Pancreas (tissue), 10 donors: ENCODE results near the gene SLC44A4. TPM values are rescaled to one million over a fixed set of nuclear protein-coding genes. Genes with fewer than 3 reads are reported as not detected.
A peak's percentile ranks its signal among the peaks of the same experiment; 100 is the strongest.

Experiments
- ATAC-seq, 4 donors: fragments of 200-7000 bp; cut with Tn5 transposase; one replicate each; pipeline versions ENCODE4 v1.8.0 to v1.9.1; 2020; ENCODE audit warnings: mild to moderate bottlenecking in 4 of 4, moderate library complexity in 4 of 4
- DNase-seq, 6 donors: peaks; one replicate each; pipeline ENCODE4 v3.0.0-alpha.2; 2020
- FAIRE-seq: peaks from 2 replicates; lab custom pipeline; 2012; peaks lifted over from hg19 to GRCh38; lab: Jason Lieb, UNC
- H3K27ac ChIP-seq, 4 donors: fragments of 200-600 bp; sonication (generic); 1 replicate in 3 of 4; 2 replicates in 1 of 4; pipeline versions ENCODE4 v1.5.0 to v1.8.0; 2020
- H3K27me3 ChIP-seq, 4 donors: fragments of 200-600 bp; one replicate each; pipeline ENCODE4 v1.8.0; 2021
- H3K36me3 ChIP-seq, 3 donors: fragments of 200-600 bp; sonication (generic) in 1 of 3; one replicate each; pipeline versions ENCODE4 v1.5.0 to v1.8.0; 2020 to 2021
- H3K4me1 ChIP-seq, 3 donors: fragments of 200-600 bp; one replicate each; pipeline ENCODE4 v1.8.0; 2021
- H3K4me3 ChIP-seq, 4 donors: fragments of 200-600 bp; sonication (generic) in 2 of 4; one replicate each; pipeline versions ENCODE4 v1.5.0 to v1.8.0; 2020 to 2021
- H3K9me3 ChIP-seq, 4 donors: fragments of 200-600 bp; one replicate each; pipeline ENCODE4 v1.8.0; 2021
- CTCF ChIP-seq, 4 donors: fragments of 200-600 bp; sonication (generic) in 3 of 4; IDR thresholded peaks; one replicate each; pipeline versions ENCODE4 v1.5.0 to v1.8.0; 2021; ENCODE audit warnings: antibody characterized with exemption in 4 of 4
- WGBS, 2 donors: extraction: QIAGEN DNeasy Blood & Tissue Kit; methylation state at CpG; one replicate each; pipeline ENCODE4 v1.1.7; 2013; 5-methylcytosine and 5-hydroxymethylcytosine counted together
- intact Hi-C, 3 donors: fragments of 100-400 bp; cut with DNase I; formaldehyde crosslinking; loops; one replicate each; pipeline versions ENCODE4 v1.11.1 to v1.14.2; 2022
- polyA plus RNA-seq, 2 donors: library from polyadenylated mRNA; stranded (reverse); fragments of 200-250 nt; gene quantifications; one replicate each; pipeline ENCODE4 v1.2.3, GENCODE V29; 2013
- total RNA-seq, 6 donors: library from RNA; stranded (reverse); fragmentation: NEBNext Ultra II Directional in 4 of 6; extraction: Animal tissue kit (Norgen Biotek cat#: 25700) in 4 of 6; gene quantifications; one replicate each; pipeline versions ENCODE4 v1.2.1 to v1.2.4, GENCODE V29; 2021 to 2023
- donor health status: healthy with polysubstance abuse.
- donor health status: DM: no; HTN: no; CAD: no; lungs with moderate emphysema.
- donor health status: DM: no; HTN: no; CAD: no.
- donor health status: control.
- donor health status: control.
- donor health status: Bipolar disorder and iron deficiency.
- donor health status: DM: yes; HTN: yes; CAD: no.
- donor health status: DM: no; HTN: no; CAD: no.
- donor health status: DM: no; HTN: no; CAD: no.
- donor health status: DM: yes; HTN: yes; CAD: no.

Gene SLC44A4
- total and polyA plus RNA-seq, 8 donors: 4.6 to 57.3 (median 12.9) TPM

GRCh38 chr6:31899215-31899614 lies 20.4 kb upstream of the SLC44A4 start:
- TF ChIP-seq CTCF (IDR thresholded peaks at IDR 0.05): no peak

GRCh38 chr6:31898383-31899011 lies 19.7 kb upstream of the SLC44A4 start:
- H3K27me3 ChIP-seq: no peaks in the 10 kb centered on the region
- DNase-seq: peak in 2 of 6 donors; percentile 42
- intact Hi-C loops: no loop called here
- H3K4me3 ChIP-seq: peak overlapping the region; percentile 62 to 97 (median 86)
- peaks cover 4 to 11% (median 5%) of the 10 kb centered on the region in 3 donors for H3K4me1 ChIP-seq
- H3K27ac ChIP-seq: peak overlapping the region; percentile 47 to 79 (median 60)
- 13 to 17% methylated on average over 8 of the region's 8 CpGs for WGBS, 2 donors
- no peak for FAIRE-seq
- H3K9me3 ChIP-seq: no peaks in the 10 kb centered on the region
- no peak for TF ChIP-seq CTCF (IDR thresholded peaks at IDR 0.05)
- peak; percentile 47 to 68 (median 62) for ATAC-seq
- H3K36me3 ChIP-seq: peaks cover 0 to 10% (median 0%) of the 10 kb centered on the region in 3 donors

More at GRCh38 chr6:31899215-31899614, 20.4 kb upstream of the SLC44A4 start:
- DNase-seq (no peak), ATAC-seq (no peak), FAIRE-seq (no peak)
- 61 to 68% methylated on average over 5 of the region's 5 CpGs for WGBS, 2 donors
- H3K27me3 ChIP-seq: no peaks in the 10 kb centered on the region
- H3K27ac ChIP-seq: no peak overlapping the region
- H3K4me1 ChIP-seq: peaks cover 4 to 11% (median 5%) of the 10 kb centered on the region in 3 donors
- intact Hi-C loops: no loop called here
- peaks cover 0 to 10% (median 0%) of the 10 kb centered on the region in 3 donors for H3K36me3 ChIP-seq
- no peaks in the 10 kb centered on the region for H3K9me3 ChIP-seq
- no peak overlapping the region for H3K4me3 ChIP-seq

- Histone ChIP-seq H3K36me3 (peaks cover 0 to 10% (median 2%) of the 10 kb centered on the region in 3 donors), H3K27ac (peak within 1 kb of the TSS; percentile 47 to 79 (median 60)), H3K4me1 (peaks cover 4 to 8% (median 5%) of the 10 kb centered on the region in 3 donors), H3K9me3 (no peaks in the 10 kb centered on the region), H3K27me3 (no peaks in the 10 kb centered on the region), H3K4me3 (peak within 1 kb of the TSS; percentile 62 to 97 (median 86))
- 0% methylated on average over 27 to 49 of the region's 49 CpGs for WGBS, 2 donors
- intact Hi-C loops: no loop called here
- ATAC-seq: peak; percentile 69 to 84 (median 74)
- FAIRE-seq: no peak
- DNase-seq: peak; percentile 80 to 93 (median 86)
- TF ChIP-seq CTCF (IDR thresholded peaks at IDR 0.05): no peak
Measured at GRCh38 chr6:31897612-31898382, 19.0 kb upstream of the SLC44A4 start, which contains the start of gene EHMT2. Gene EHMT2 (minus strand): TSS chr6:31897698. CDS start chr6:31897677, 21 bp downstream.

- Histone ChIP-seq H3K27ac (peak overlapping the region; percentile 16 to 60 (median 35)), H3K36me3 (peaks cover 0 to 15% (median 8%) of the 10 kb centered on the region in 3 donors), H3K9me3 (no peaks in the 10 kb centered on the region), H3K4me3 (peak overlapping the region; percentile 62 to 97 (median 86)), H3K4me1 (peaks cover 4 to 5% (median 5%) of the 10 kb centered on the region in 3 donors), H3K27me3 (no peaks in the 10 kb centered on the region)
- intact Hi-C loops: no loop called here
- ATAC-seq: no peak
- WGBS, 2 donors: 3 to 4% methylated on average over 24 to 41 of the region's 62 CpGs
- no peak for FAIRE-seq
- peak in 4 of 6 donors; percentile 33 to 72 (median 57) for DNase-seq
- no peak for TF ChIP-seq CTCF (IDR thresholded peaks at IDR 0.05)
Measured at GRCh38 chr6:31896856-31897611, 18.2 kb upstream of the SLC44A4 start.
